HG02970 (cell line): ENCODE data around the gene POM121L2.

ENCODE experiments used
- ATAC-seq: cut with Tn5 transposase; IDR thresholded peaks from one replicate; pipeline ENCODE4 v1.9.1; 2021; ENCODE audit warnings: mild to moderate bottlenecking, moderate library complexity, moderate number of reproducible peaks; ENCODE audit not compliant: unreplicated experiment, low FRiP score

Gene POM121L2

GRCh38 chr6:27295301-27296079 is 16.6 kb downstream of the POM121L2 start:
- ATAC-seq: no peak

- no peak for ATAC-seq
Observed at GRCh38 chr6:27294409-27294808, 17.7 kb downstream of the POM121L2 start.

GRCh38 chr6:27293436-27294098 is 18.5 kb downstream of the POM121L2 start:
- ATAC-seq: no peak

GRCh38 chr6:27290850-27291208 is 21.2 kb downstream of the POM121L2 start:
- ATAC-seq: no peak

GRCh38 chr6:27290065-27290849 is 21.8 kb downstream of the POM121L2 start:
- ATAC-seq: no peak

GRCh38 chr6:27288136-27289044 is 23.7 kb downstream of the POM121L2 start:
- ATAC-seq: no peak

GRCh38 chr6:27287751-27288135 is 24.3 kb downstream of the POM121L2 start:
- no peak for ATAC-seq

- ATAC-seq: no peak
Observed at GRCh38 chr6:27286141-27286540, 25.9 kb downstream of the POM121L2 start.

GRCh38 chr6:27283279-27283678 is 28.8 kb downstream of the POM121L2 start:
- ATAC-seq: no peak

- ATAC-seq: no peak
Observed at GRCh38 chr6:27281569-27281968, 30.5 kb downstream of the POM121L2 start.

GRCh38 chr6:27281105-27281539 is 31.0 kb downstream of the POM121L2 start:
- no peak for ATAC-seq

GRCh38 chr6:27280540-27281000 is 31.5 kb downstream of the POM121L2 start:
- ATAC-seq: no peak

- ATAC-seq: no peak
Observed at GRCh38 chr6:27280064-27280539, 32.0 kb downstream of the POM121L2 start.

- ATAC-seq: no peak
Observed at GRCh38 chr6:27279513-27280063, 32.5 kb downstream of the POM121L2 start.

GRCh38 chr6:27275025-27275956 is 36.8 kb downstream of the POM121L2 start:
- no peak for ATAC-seq

- no peak for ATAC-seq
Observed at GRCh38 chr6:27273783-27274182, 38.3 kb downstream of the POM121L2 start.

- no peak for ATAC-seq
Observed at GRCh38 chr6:27268803-27269202, 43.3 kb downstream of the POM121L2 start.

- no peak for ATAC-seq
Observed at GRCh38 chr6:27267857-27268434, 44.1 kb downstream of the POM121L2 start.
